Tibial nerve (tissue), 4 donors: Measurements from ENCODE around the gene DTL. TPM values are rescaled to one million over a fixed set of nuclear protein-coding genes. Genes with fewer than 3 reads are reported as not detected.

Experiments used
- DNase-seq, 2 donors: peaks; one replicate each; pipeline ENCODE4 v3.0.0-alpha.2; 2019; ENCODE audit warnings: low spot score in 2 of 2
- H3K27ac ChIP-seq, 4 donors: fragments of 200-600 bp; sonication (generic) in 3 of 4; one replicate each; pipeline ENCODE4 v1.5.1; 2017 to 2019; ENCODE audit warnings: mild to moderate bottlenecking in 1 of 4
- H3K27me3 ChIP-seq, 2 donors: fragments of 200-600 bp; sonication (generic) in 1 of 2; one replicate each; pipeline versions ENCODE4 v1.5.1 to v1.6.0; 2017 to 2019
- H3K36me3 ChIP-seq, 3 donors: fragments of 200-600 bp; sonication (generic); one replicate each; pipeline ENCODE4 v1.5.1; 2018 to 2019
- H3K4me1 ChIP-seq, 4 donors: fragments of 200-600 bp; sonication (generic) in 3 of 4; one replicate each; pipeline ENCODE4 v1.5.1; 2017 to 2019
- H3K4me3 ChIP-seq, 4 donors: fragments of 200-600 bp; sonication (generic) in 3 of 4; one replicate each; pipeline ENCODE4 v1.5.1; 2017 to 2019; ENCODE audit warnings: mild to moderate bottlenecking in 1 of 4, moderate library complexity in 1 of 4
- H3K9me3 ChIP-seq, 4 donors: fragments of 200-600 bp; sonication (generic) in 3 of 4; one replicate each; pipeline ENCODE4 v1.5.1; 2017 to 2019
- CTCF ChIP-seq, 5 experiments: fragments of 200-600 bp in 3 of 5; fragments of 450-650 bp in 2 of 5; sonication (generic) in 3 of 5; IDR thresholded peaks; one replicate each; pipeline ENCODE4 v1.5.1; 2016 to 2019; ENCODE audit warnings: antibody characterized with exemption in 5 of 5, mild to moderate bottlenecking in 3 of 5, moderate library complexity in 2 of 5
- EP300 ChIP-seq, 2 donors: sonication (generic); formaldehyde crosslinking; IDR thresholded peaks; one replicate each; pipeline ENCODE4 v1.6.1; 2017; ENCODE audit warnings: antibody characterized with exemption in 2 of 2, mild to moderate bottlenecking in 1 of 2
- POLR2A ChIP-seq, 2 donors: fragments of 450-650 bp; IDR thresholded peaks; one replicate each; pipeline ENCODE4 v1.6.1; 2017; ENCODE audit warnings: antibody characterized with exemption in 2 of 2, mild to moderate bottlenecking in 2 of 2, moderate library complexity in 2 of 2
- WGBS, 2 donors: methylation state at CpG; one replicate each; pipeline ENCODE4 v1.1.5; 2018; 5-methylcytosine and 5-hydroxymethylcytosine counted together
- total RNA-seq, 4 donors: library from RNA; depleted of rRNA; stranded (reverse); fragments of >200 nt; gene quantifications; one replicate each; pipeline ENCODE4 v1.1.0, GENCODE V29; 2016

The DTL gene
- total RNA-seq, 4 donors from 2014 or later: 0.21 to 0.90 TPM; not detected in 2

GRCh38 chr1:212109728-212110127, 74.2 kb downstream of the DTL start:
- no peaks in the 10 kb centered on the region for H3K9me3 ChIP-seq
- TF ChIP-seq EP300 (IDR thresholded peaks at IDR 0.05) (no peak), POLR2A (IDR thresholded peaks at IDR 0.05) (no peak), CTCF (IDR thresholded peaks at IDR 0.05) (no peak)
- 62 to 75% methylated on average over 6 of the region's 6 CpGs for WGBS, 2 donors
- H3K36me3 ChIP-seq: no peaks in the 10 kb centered on the region
- no peak for DNase-seq
- no peaks in the 10 kb centered on the region for H3K27me3 ChIP-seq
- H3K4me1 ChIP-seq: peaks cover 0 to 15% (median 0%) of the 10 kb centered on the region in 4 donors
- no peak overlapping the region for H3K4me3 ChIP-seq
- H3K27ac ChIP-seq: no peak overlapping the region

- 8 to 9% methylated on average over 2 of the region's 2 CpGs for WGBS, 2 donors
- H3K4me1 ChIP-seq: peaks cover 0 to 9% (median 0%) of the 10 kb centered on the region in 4 donors
- H3K4me3 ChIP-seq: no peak overlapping the region
- H3K9me3 ChIP-seq: no peaks in the 10 kb centered on the region
- TF ChIP-seq EP300 (IDR thresholded peaks at IDR 0.05) (no peak), POLR2A (IDR thresholded peaks at IDR 0.05) (no peak), CTCF (IDR thresholded peaks at IDR 0.05) (no peak)
- no peak overlapping the region for H3K27ac ChIP-seq
- H3K27me3 ChIP-seq: no peaks in the 10 kb centered on the region
- DNase-seq: no peak
- no peaks in the 10 kb centered on the region for H3K36me3 ChIP-seq
These were observed 75.1 kb downstream of the DTL start for GRCh38 chr1:212110617-212111016.

GRCh38 chr1:212111536-212111935, 76.0 kb downstream of the DTL start:
- no peaks in the 10 kb centered on the region for H3K36me3 ChIP-seq
- H3K9me3 ChIP-seq: no peaks in the 10 kb centered on the region
- no peak overlapping the region for H3K4me3 ChIP-seq
- TF ChIP-seq EP300 (IDR thresholded peaks at IDR 0.05): no peak
- no peak for TF ChIP-seq CTCF (IDR thresholded peaks at IDR 0.05)
- no peak for TF ChIP-seq POLR2A (IDR thresholded peaks at IDR 0.05)
- WGBS, 2 donors: 94 to 100% methylated on average over 1 of the region's 1 CpG
- no peak overlapping the region for H3K27ac ChIP-seq
- peaks cover 0 to 9% (median 0%) of the 10 kb centered on the region in 4 donors for H3K4me1 ChIP-seq
- DNase-seq: no peak
- H3K27me3 ChIP-seq: no peaks in the 10 kb centered on the region

- Histone ChIP-seq H3K4me1 (peaks cover 0 to 9% (median 0%) of the 10 kb centered on the region in 4 donors), H3K4me3 (no peak overlapping the region), H3K27ac (no peak overlapping the region), H3K27me3 (no peaks in the 10 kb centered on the region), H3K9me3 (no peaks in the 10 kb centered on the region), H3K36me3 (no peaks in the 10 kb centered on the region)
- DNase-seq: no peak
- no peak for TF ChIP-seq EP300 (IDR thresholded peaks at IDR 0.05)
- no peak for TF ChIP-seq CTCF (IDR thresholded peaks at IDR 0.05)
- no peak for TF ChIP-seq POLR2A (IDR thresholded peaks at IDR 0.05)
- WGBS, 2 donors: 84 to 96% methylated on average over 2 of the region's 2 CpGs
These were observed 78.2 kb downstream of the DTL start for GRCh38 chr1:212113706-212114105.

- H3K9me3 ChIP-seq: no peaks in the 10 kb centered on the region
- 65 to 78% methylated on average over 7 of the region's 7 CpGs for WGBS, 2 donors
- TF ChIP-seq POLR2A (IDR thresholded peaks at IDR 0.05) (no peak), EP300 (IDR thresholded peaks at IDR 0.05) (no peak), CTCF (IDR thresholded peaks at IDR 0.05) (no peak)
- no peak overlapping the region for H3K27ac ChIP-seq
- no peak for DNase-seq
- H3K4me1 ChIP-seq: no peaks in the 10 kb centered on the region
- H3K27me3 ChIP-seq: no peaks in the 10 kb centered on the region
- no peaks in the 10 kb centered on the region for H3K36me3 ChIP-seq
- H3K4me3 ChIP-seq: no peak overlapping the region
These were observed 82.8 kb downstream of the DTL start for GRCh38 chr1:212118167-212118871.
